ENCODE measurements around the gene SCAI.

GRCh38 chr9:125103021-125103420, 40.3 kb downstream of the SCAI start:
- TF ChIP-seq POLR2A (IDR thresholded peaks at IDR 0.05; ENCODE audit: low read depth, low read length) (no peak), CTCF (conservative IDR thresholded peaks at IDR 0.05; ENCODE audit: low read depth, low read length) (no peak), RFX5 (IDR thresholded peaks at IDR 0.05; ENCODE audit: low read depth, low read length) (no peak), ELK1 (IDR thresholded peaks at IDR 0.05; ENCODE audit: borderline replicate concordance, low read depth, low read length) (no peak)
